ENCODE data around the gene ZNF575. TPM values are rescaled to one million over a fixed set of nuclear protein-coding genes. Genes with fewer than 3 reads are reported as not detected.
A peak's percentile ranks its signal among the peaks of the same experiment; 100 is the strongest.

The ZNF575 gene
- total and polyA plus RNA-seq, 2 experiments from 2014 or later: 0.10 to 0.65 TPM

DNA sequence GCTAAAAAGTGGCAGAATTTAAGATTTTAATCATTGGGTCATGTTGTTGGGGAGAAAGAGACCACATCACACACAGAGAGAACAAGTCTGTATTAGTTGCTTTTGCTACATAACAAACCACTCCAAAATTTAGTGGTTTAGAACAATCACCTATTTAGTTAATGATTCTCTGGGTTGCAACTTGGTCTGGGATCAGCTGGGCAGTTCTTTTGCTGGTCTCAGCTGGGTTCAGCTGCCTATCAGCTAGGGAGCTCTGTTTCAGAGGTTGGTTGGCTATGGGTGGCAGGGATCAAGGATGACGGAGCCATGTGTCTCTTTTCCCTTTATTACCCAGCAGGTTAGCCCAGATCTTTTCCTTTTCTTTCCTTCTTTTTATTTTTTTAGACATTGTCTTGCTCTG, 51.5 kb downstream of the ZNF575 start:
- H3K4me1 Mint-ChIP-seq: peaks cover 11% of the 10 kb centered on the region
- TF ChIP-seq NANOG (IDR thresholded peaks at IDR 0.05; ENCODE audit: borderline replicate concordance) (no peak), ZNF114 (CRISPR knock-in tag; IDR thresholded peaks at IDR 0.05) (no peak), CREB1 (CRISPR knock-in tag; IDR thresholded peaks at IDR 0.05; ENCODE audit: low read depth) (no peak), JUNB (IDR thresholded peaks at IDR 0.05; ENCODE audit: unreplicated experiment) (no peak), STAT1 (IDR thresholded peaks at IDR 0.05; ENCODE audit: unreplicated experiment) (no peak), EZH2 (IDR thresholded peaks at IDR 0.05; ENCODE audit: low read depth, unreplicated experiment) (no peak), POLR2AphosphoS5 (IDR thresholded peaks at IDR 0.05; ENCODE audit: low read depth) (no peak), EZH2phosphoT487 (IDR thresholded peaks at IDR 0.05; ENCODE audit: unreplicated experiment) (no peak), ZNF331 (CRISPR knock-in tag; IDR thresholded peaks at IDR 0.05; ENCODE audit: low read depth) (no peak)
- TF ChIP-seq, protein P1, sequence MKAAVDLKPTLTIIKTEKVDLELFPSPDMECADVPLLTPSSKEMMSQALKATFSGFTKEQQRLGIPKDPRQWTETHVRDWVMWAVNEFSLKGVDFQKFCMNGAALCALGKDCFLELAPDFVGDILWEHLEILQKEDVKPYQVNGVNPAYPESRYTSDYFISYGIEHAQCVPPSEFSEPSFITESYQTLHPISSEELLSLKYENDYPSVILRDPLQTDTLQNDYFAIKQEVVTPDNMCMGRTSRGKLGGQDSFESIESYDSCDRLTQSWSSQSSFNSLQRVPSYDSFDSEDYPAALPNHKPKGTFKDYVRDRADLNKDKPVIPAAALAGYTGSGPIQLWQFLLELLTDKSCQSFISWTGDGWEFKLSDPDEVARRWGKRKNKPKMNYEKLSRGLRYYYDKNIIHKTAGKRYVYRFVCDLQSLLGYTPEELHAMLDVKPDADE (IDR thresholded peaks at IDR 0.05): no peak
- TF ChIP-seq, protein P2, sequence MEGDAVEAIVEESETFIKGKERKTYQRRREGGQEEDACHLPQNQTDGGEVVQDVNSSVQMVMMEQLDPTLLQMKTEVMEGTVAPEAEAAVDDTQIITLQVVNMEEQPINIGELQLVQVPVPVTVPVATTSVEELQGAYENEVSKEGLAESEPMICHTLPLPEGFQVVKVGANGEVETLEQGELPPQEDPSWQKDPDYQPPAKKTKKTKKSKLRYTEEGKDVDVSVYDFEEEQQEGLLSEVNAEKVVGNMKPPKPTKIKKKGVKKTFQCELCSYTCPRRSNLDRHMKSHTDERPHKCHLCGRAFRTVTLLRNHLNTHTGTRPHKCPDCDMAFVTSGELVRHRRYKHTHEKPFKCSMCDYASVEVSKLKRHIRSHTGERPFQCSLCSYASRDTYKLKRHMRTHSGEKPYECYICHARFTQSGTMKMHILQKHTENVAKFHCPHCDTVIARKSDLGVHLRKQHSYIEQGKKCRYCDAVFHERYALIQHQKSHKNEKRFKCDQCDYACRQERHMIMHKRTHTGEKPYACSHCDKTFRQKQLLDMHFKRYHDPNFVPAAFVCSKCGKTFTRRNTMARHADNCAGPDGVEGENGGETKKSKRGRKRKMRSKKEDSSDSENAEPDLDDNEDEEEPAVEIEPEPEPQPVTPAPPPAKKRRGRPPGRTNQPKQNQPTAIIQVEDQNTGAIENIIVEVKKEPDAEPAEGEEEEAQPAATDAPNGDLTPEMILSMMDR (conservative IDR thresholded peaks at IDR 0.05; ENCODE audit: low read depth in 2 of 2): no peak
- TF ChIP-seq, protein P3, sequence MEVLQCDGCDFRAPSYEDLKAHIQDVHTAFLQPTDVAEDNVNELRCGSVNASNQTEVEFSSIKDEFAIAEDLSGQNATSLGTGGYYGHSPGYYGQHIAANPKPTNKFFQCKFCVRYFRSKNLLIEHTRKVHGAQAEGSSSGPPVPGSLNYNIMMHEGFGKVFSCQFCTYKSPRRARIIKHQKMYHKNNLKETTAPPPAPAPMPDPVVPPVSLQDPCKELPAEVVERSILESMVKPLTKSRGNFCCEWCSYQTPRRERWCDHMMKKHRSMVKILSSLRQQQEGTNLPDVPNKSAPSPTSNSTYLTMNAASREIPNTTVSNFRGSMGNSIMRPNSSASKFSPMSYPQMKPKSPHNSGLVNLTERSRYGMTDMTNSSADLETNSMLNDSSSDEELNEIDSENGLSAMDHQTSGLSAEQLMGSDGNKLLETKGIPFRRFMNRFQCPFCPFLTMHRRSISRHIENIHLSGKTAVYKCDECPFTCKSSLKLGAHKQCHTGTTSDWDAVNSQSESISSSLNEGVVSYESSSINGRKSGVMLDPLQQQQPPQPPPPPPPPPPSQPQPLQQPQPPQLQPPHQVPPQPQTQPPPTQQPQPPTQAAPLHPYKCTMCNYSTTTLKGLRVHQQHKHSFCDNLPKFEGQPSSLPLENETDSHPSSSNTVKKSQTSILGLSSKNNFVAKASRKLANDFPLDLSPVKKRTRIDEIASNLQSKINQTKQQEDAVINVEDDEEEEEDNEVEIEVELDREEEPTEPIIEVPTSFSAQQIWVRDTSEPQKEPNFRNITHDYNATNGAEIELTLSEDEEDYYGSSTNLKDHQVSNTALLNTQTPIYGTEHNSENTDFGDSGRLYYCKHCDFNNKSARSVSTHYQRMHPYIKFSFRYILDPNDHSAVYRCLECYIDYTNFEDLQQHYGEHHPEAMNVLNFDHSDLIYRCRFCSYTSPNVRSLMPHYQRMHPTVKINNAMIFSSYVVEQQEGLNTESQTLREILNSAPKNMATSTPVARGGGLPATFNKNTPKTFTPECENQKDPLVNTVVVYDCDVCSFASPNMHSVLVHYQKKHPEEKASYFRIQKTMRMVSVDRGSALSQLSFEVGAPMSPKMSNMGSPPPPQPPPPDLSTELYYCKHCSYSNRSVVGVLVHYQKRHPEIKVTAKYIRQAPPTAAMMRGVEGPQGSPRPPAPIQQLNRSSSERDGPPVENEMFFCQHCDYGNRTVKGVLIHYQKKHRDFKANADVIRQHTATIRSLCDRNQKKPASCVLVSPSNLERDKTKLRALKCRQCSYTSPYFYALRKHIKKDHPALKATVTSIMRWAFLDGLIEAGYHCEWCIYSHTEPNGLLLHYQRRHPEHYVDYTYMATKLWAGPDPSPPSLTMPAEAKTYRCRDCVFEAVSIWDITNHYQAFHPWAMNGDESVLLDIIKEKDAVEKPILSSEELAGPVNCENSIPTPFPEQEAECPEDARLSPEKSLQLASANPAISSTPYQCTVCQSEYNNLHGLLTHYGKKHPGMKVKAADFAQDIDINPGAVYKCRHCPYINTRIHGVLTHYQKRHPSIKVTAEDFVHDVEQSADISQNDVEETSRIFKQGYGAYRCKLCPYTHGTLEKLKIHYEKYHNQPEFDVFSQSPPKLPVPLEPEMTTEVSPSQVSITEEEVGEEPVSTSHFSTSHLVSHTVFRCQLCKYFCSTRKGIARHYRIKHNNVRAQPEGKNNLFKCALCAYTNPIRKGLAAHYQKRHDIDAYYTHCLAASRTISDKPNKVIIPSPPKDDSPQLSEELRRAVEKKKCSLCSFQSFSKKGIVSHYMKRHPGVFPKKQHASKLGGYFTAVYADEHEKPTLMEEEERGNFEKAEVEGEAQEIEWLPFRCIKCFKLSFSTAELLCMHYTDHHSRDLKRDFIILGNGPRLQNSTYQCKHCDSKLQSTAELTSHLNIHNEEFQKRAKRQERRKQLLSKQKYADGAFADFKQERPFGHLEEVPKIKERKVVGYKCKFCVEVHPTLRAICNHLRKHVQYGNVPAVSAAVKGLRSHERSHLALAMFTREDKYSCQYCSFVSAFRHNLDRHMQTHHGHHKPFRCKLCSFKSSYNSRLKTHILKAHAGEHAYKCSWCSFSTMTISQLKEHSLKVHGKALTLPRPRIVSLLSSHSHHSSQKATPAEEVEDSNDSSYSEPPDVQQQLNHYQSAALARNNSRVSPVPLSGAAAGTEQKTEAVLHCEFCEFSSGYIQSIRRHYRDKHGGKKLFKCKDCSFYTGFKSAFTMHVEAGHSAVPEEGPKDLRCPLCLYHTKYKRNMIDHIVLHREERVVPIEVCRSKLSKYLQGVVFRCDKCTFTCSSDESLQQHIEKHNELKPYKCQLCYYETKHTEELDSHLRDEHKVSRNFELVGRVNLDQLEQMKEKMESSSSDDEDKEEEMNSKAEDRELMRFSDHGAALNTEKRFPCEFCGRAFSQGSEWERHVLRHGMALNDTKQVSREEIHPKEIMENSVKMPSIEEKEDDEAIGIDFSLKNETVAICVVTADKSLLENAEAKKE (CRISPR knock-in tag; IDR thresholded peaks at IDR 0.05): no peak
- TF ChIP-seq, protein P4, sequence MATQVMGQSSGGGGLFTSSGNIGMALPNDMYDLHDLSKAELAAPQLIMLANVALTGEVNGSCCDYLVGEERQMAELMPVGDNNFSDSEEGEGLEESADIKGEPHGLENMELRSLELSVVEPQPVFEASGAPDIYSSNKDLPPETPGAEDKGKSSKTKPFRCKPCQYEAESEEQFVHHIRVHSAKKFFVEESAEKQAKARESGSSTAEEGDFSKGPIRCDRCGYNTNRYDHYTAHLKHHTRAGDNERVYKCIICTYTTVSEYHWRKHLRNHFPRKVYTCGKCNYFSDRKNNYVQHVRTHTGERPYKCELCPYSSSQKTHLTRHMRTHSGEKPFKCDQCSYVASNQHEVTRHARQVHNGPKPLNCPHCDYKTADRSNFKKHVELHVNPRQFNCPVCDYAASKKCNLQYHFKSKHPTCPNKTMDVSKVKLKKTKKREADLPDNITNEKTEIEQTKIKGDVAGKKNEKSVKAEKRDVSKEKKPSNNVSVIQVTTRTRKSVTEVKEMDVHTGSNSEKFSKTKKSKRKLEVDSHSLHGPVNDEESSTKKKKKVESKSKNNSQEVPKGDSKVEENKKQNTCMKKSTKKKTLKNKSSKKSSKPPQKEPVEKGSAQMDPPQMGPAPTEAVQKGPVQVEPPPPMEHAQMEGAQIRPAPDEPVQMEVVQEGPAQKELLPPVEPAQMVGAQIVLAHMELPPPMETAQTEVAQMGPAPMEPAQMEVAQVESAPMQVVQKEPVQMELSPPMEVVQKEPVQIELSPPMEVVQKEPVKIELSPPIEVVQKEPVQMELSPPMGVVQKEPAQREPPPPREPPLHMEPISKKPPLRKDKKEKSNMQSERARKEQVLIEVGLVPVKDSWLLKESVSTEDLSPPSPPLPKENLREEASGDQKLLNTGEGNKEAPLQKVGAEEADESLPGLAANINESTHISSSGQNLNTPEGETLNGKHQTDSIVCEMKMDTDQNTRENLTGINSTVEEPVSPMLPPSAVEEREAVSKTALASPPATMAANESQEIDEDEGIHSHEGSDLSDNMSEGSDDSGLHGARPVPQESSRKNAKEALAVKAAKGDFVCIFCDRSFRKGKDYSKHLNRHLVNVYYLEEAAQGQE (IDR thresholded peaks at IDR 0.05; ENCODE audit: unreplicated experiment): no peak
- peaks cover 3% of the 10 kb centered on the region for H3K27me3 Mint-ChIP-seq (ENCODE audit: insufficient read depth, low read depth, poor library complexity)
- H3K36me3 ChIP-seq (ENCODE audit: insufficient read depth): no peaks in the 10 kb centered on the region; the same call in 1 of the 2 replicates
- H3K4me1 ChIP-seq (ENCODE audit: insufficient read depth): peaks cover 5% of the 10 kb centered on the region; the same call in 1 of the 2 replicates
- DNase-seq (ENCODE audit: low spot score) (no peak), ATAC-seq (no peak)
- no peaks in the 10 kb centered on the region for H3F3A ChIP-seq (replicated peaks; ENCODE audit: low read depth)
- no peaks in the 10 kb centered on the region for H3K9me2 ChIP-seq (ENCODE audit: insufficient read depth)
- H3K27ac ChIP-seq (ENCODE audit: low read depth): 0 out of 2 replicates have a peak overlapping the region, but pooled peaks have one; percentile 9
- H2AFZ ChIP-seq: no peak overlapping the region
- peaks cover 7% of the 10 kb centered on the region; the same call in 1 of the 2 replicates for H4K20me1 ChIP-seq (replicated peaks; ENCODE audit: insufficient read depth)
- H3K27me3 ChIP-seq (ENCODE audit: insufficient read depth): no peaks in the 10 kb centered on the region
- peaks cover 15% of the 10 kb centered on the region for H3K36me3 Mint-ChIP-seq (ENCODE audit: low read depth)
- peaks cover 2% of the 10 kb centered on the region; the same call in 1 of the 2 replicates for H3K79me2 ChIP-seq (replicated peaks; ENCODE audit: insufficient read depth)
- no peak overlapping the region for H3K4me3 Mint-ChIP-seq
- H3K4me3 ChIP-seq: no peak overlapping the region
- H3K27ac Mint-ChIP-seq: no peak overlapping the region
- H3K9me3 Mint-ChIP-seq: no peaks in the 10 kb centered on the region
- H3K4me2 ChIP-seq: no peak overlapping the region

Measured in GM23338 (cell line).